Head of caudate nucleus (tissue), 42 donors: ENCODE results near the gene ST7.
"Not testable (repeated sequence)": the region's sequence is repeated elsewhere in the genome, so short reads cannot be mapped to it uniquely, and the experiment has no call there.

Source experiments
- DNase-seq, 42 donors: peaks; one replicate each; pipeline versions ENCODE4 v3.0.0 to v3.0.0-alpha.2; 2020 to 2021; ENCODE audit warnings: mixed read lengths in 7 of 42
- intact Hi-C: fragments of 100-400 bp; cut with DNase I; formaldehyde crosslinking; loops from one replicate; pipeline ENCODE4 v1.15.0; 2022

ST7 gene, protein sequence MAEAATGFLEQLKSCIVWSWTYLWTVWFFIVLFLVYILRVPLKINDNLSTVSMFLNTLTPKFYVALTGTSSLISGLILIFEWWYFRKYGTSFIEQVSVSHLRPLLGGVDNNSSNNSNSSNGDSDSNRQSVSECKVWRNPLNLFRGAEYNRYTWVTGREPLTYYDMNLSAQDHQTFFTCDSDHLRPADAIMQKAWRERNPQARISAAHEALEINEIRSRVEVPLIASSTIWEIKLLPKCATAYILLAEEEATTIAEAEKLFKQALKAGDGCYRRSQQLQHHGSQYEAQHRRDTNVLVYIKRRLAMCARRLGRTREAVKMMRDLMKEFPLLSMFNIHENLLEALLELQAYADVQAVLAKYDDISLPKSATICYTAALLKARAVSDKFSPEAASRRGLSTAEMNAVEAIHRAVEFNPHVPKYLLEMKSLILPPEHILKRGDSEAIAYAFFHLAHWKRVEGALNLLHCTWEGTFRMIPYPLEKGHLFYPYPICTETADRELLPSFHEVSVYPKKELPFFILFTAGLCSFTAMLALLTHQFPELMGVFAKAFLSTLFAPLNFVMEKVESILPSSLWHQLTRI

DNA sequence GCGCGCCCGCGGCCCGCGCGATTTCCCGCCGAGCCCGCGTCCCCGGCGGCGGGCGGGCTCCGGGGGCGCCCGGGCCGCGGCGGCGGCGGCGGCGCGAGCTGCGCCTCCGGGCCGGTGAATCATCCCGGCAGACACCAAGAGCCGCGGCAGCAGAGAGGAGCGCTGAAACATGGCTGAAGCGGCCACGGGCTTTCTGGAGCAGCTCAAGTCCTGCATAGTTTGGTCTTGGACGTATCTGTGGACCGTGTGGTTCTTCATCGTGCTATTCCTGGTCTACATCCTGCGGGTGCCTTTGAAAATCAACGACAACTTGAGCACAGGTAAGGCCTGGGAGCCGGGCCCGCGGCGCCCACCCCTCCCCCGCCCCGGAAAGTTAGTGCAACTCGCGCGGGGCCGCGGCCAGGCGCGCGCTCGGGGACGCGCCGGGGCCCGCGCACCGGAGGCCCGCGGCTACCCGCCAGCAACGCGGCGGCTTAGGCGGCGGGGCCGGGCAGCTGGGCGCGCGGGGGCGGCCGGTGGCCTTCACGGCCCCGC lies at the start of gene ST7:
TSS of gene ST7 (plus strand) at position 130 of the 534 bp plus-strand sequence. CDS start at position 170, 40 bp downstream.
- peak in 41 of 42 donors; percentile 17 to 78 (median 60) for DNase-seq
- intact Hi-C loops = loop anchor here (10.0 kb wide), 1 partner anchor 89 kb away; the partner anchor contains the start of gene CAPZA2

DNA sequence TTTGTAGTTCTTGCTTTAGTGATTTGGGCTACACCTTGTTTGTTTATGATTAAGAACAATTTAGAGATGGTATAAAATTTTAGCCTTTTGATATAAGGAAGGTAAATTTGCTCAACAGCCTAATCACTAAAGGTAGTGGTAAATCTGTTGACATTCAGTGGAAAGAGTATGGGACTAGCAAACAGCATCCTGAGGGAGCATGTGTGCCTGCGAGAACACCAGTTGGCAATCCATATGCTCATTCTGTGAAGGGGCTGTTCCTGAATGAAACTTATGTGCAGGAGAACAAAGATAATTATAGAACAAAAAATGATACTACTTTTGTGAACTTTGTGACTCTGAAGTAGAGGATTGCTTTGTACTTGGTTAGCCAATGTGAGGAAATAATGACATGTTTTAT lies 46.9 kb upstream of the ST7 start:
- intact Hi-C loops = no loop called here

DNA sequence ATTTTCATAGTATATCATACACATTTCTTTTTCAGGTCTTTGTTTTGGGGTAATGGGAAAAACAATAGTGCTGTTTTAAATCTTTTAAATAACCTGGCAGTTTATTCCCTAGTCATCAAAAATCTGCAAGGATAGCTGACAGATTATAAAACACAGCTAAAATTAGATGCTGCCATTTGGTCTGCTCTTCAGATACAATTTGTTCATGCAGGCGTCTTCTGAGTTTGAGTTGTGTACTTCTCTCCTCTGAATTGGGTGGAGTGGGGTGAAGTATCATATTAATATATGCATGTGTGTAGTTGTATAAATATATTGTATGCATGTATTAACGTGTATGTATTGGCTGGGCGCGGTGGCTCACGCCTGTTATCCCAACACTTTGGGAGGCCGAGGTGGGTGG lies 42.9 kb upstream of the ST7 start:
- intact Hi-C loops = no loop called here
- no peak for DNase-seq

More for the DNA sequence above, 46.9 kb upstream of the ST7 start:
- no peak for DNase-seq

DNA sequence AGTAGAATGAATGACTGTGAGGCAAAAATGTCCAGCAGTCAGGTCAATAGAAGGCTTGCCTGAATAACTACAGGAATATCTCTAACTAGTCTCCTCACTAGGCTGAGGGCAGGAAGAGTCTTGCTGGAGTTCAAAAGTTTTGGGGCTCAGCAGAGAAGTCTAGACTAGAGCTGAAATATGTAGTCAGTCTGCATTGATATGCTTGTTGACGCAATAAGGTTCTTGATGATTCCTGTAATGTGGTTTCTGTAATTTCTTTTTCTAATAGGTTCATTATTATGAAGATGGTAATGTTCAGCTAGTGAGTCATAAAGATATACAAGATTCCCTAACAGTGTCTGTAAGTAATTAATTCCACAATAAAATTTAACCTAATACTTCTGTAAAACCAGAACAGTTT lies 41.5 kb upstream of the ST7 start:
- intact Hi-C loops = no loop called here
- DNase-seq = no peak

DNA sequence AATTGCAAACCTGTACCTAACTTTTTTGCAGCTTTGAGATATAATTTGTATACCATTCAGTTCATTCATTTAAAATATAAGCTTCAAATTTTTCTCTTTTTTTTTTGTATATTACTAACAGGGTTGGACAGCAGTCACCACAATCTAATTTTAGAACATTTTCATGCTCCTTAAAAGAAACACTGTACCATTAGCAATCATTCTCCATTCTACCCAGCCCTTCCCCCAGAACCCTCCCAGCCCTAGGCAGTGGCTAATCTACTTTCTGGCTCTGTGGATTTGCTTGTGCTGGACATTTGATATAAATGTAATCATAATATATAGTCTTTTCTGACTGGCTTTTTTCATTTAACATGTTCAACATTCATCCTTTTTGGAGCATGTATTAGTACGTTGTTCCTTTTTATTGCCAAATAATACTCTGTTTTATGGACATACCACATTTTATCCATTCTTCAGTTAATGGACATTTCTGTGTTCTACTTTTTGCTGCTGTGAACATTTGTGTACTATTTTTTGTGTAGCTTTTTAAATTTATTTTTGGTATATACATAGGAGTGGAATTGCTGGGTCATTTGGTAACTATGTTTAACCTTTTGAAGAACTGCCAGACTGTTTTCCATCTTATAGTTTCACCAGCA lies 40.9 kb upstream of the ST7 start:
- no peak for DNase-seq
- intact Hi-C loops = no loop called here

DNA sequence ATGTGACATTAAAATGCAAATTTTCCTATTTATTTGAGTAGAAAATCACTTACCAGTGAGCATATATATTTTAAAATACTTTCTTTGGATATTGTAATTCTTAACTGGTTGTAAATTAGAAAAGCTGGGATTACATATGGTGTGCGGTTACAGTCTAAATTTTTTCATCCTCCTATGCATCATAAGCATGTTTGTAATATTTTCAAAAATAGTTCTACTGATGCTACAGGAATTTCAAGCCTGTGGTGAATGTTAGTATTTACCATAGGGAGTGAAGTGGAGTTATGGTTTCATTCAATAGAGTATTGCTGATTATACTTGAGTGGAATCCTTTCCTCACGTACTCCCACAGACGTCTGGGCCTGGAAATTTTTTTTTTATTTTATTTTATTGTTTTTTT lies 34.6 kb upstream of the ST7 start:
- DNase-seq = no peak
- intact Hi-C loops = no loop called here

DNA sequence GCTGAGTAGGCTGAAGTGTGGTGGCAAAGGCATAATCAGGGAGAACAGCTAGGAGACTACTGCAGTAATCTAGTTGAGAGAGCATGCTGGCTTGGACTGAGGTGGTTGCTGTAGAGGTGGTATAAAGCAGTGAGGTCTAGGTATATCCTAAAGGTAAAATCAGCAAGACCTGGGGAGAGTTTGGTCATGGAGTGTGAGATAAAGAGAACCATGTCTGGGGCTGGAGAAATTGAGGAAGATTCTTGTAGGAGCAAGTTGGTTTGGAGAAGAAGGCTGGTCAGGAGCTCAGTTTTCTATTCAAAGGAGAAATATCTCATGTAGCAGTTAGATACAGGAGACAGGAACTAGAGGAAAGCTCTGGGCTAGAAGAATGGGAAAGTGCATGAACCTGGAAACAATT lies 32.9 kb upstream of the ST7 start:
- intact Hi-C loops = no loop called here

DNA sequence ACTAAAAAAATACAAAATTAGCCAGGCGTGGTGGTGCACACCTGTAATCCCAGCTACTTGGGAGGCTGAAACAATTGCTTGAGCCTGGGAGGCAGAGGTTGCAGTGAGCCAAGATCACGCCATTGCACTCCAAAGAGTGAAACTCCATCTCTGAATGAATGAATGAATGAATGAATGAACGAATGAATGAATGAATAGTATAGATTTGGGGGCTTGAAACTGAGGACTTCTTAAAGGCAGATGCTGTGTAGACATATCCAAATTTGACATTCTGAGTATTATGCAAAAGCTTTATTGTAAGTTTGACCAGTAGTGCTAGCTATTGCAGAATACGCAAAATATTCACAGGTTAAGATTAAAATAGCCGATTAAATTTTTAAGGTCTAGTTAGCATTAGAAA lies 30.8 kb upstream of the ST7 start:
- DNase-seq = no peak
- intact Hi-C loops = no loop called here

More for the DNA sequence above, 32.9 kb upstream of the ST7 start:
- no peak for DNase-seq

DNA sequence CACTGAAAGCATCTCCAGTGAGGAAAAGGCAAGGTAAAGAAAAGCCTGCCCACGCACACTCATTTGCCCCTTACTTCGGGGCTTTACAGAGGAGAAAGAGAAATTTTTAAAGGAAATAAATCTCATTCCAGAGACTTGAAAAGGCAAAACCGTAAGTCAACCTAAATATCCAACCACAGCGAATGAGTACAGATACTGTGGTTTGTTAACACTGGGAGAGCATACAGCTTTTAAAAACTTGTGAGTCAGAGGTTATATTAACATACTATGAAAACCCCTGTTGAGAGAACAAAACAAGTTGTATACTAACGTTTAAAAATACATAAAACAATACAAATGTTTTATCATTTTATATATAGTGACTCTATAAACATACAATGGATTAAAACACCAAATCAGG lies 28.6 kb upstream of the ST7 start:
- intact Hi-C loops = no loop called here
- DNase-seq = no peak

DNA sequence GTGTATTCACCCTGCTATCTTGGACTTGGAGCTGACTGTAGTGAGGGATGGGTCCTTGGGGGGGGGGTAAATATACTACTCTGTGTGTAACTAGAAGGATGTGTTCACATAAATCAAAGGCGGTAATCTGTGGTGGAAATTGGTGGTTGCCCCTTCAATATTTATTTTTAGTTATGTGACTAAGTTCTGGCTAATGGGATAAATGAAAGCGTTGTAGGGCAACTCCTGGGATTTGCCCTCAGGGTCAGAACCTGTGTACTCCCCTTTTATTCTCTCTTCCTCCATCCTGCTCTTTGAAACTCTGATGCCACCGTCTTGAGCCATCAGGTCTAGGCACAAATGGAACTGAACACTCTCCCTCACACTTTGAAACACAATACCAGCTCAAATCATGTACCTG lies 24.3 kb upstream of the ST7 start:
- intact Hi-C loops = no loop called here
- no peak for DNase-seq

DNA sequence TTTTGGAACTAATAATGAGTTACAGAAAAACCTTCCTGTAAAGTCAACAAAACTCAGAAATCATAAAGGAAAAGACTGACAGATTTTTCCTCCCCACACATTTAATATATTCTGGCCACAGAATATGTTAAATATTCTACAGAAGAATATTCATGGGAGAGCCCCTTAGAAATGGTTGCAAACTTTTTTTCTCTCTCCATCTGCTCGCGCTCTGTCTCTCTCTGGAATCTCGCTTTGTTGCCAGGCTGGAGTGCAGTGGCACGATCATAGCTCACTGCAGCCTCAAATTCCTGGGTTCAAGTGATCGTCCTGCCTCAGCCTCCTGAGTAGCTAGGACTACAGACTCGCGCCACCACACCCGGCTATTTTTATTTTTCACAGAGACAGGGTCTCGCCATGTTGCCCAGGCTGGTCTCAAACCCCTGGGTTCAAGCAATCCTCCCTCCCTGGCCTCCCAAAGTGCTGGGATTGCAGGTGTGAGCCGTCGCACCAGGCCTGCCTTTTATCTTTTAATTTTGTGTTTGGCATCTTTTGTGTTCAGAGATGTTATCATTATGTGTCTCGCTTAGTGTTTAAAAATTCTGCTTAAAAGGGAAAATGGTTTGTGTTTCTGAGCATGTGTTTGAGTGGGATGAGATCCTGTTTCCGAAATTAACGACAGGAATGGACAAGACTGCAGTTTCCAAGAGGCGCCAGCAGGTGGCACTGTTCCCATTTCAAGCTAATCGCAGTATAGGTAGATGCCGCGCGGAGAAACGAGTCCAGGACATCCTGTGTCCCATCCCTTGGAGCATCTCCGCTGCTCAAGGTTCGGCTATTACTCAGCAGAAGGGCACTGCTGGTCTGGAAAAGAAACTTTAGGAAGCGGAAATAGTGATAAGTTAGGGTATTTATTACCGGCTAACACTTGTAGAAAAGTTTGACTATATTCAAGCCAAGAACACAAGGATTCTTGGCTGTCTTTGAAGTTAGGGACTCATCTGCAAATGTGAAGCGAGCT lies 23.1 kb upstream of the ST7 start:
- peak; percentile 68 to 95 (median 88) for DNase-seq
- intact Hi-C loops = no loop called here

DNA sequence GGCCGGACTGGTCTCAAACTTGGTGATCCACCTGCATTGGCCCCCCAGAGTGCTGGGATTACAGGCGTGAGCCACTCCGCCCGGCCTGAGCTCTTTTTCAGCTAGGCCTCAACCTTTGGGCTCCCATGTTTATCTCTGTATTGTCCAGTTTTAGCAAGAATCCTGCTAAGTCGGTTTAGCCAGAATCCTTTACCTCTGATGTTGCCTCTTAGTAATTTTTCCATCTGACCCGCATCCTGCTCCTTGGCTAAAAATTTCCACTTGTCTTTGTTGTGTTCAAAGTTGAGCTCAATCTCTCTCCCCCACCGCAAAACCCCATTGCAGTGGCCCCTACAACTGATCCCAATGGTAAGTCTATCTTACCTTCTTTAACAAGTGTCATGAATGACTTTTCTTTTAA lies 20.7 kb upstream of the ST7 start:
- DNase-seq = no peak
- intact Hi-C loops = no loop called here

DNA sequence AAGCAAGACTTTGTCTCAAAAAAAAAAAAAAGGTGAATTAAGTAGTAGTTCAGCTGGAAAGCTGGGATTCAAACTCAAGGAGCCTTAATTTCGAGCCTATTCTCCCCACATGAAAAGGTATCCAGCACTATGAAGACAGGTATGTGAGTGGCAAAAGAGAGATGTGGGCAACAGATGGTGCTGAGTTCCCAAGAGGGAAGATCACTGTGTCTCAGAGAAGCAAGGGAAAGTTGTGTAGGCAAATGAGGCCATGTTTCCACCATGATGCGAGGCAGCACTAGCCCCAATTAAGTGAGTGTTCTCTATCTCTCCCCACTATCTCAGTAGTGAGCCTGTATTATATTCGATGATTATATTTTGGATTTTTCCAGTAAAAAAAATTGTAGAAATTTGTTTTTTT lies 19.8 kb upstream of the ST7 start:
- intact Hi-C loops = no loop called here
- DNase-seq = no peak

DNA sequence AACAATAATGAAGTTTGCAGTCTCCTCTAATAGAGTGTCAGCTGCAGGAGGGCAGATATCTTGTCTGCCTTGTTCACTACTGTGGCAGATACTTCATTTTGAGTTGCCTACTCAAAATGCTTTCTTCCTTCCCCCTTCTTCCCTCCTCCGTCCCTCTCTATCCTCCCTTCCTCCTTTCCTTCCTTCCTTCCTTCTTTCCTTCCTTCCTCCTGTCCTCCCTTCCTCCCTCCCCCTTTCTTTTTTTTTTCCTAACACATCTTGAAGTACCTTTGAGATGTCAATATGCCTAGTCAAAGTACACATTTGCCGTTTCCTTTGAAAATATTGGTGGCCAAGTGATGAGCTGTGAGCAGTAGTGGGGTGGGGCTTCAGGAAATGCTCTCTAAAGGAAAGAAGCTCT lies 18.7 kb upstream of the ST7 start:
- no peak for DNase-seq
- intact Hi-C loops = no loop called here

DNA sequence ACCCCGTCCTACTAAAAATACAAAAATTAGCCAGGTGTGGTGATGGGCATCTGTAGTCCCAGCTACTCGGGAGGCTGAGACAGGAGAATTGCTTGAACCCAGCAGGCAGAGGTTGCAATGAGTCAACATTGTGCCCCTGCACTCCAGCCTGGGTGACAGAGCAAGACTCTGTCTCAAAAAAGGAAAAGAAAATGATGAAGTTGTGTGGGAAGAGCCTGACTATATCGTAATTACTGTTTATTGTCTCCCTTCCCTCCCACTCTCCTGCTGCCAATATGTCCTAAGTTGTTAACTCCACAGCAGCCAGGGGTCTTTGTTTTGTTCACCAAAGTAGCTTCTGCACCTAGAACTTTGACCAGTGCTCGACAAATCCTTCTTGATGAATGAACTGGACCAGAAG lies 16.5 kb upstream of the ST7 start:
- DNase-seq, intact Hi-C loops: not testable (repeated sequence)

DNA sequence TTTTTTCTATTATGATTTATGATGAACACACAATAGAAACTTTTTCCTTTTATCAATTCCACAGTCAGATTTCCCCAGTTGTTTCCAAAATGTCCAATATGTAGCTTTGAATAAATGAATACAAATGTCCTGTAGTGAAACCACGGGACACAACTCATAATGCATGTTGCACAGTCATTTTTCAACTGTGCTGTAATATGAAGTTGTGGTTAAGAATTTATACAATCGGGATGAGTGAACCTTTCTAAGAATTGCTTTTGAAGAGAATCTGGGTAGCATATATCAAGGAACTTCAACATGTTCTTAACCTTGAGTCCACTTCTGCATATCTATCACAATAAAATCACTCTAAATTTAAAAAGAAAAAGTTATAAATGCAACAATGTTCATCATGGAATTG lies 14.6 kb upstream of the ST7 start:
- intact Hi-C loops = no loop called here
- DNase-seq = no peak

DNA sequence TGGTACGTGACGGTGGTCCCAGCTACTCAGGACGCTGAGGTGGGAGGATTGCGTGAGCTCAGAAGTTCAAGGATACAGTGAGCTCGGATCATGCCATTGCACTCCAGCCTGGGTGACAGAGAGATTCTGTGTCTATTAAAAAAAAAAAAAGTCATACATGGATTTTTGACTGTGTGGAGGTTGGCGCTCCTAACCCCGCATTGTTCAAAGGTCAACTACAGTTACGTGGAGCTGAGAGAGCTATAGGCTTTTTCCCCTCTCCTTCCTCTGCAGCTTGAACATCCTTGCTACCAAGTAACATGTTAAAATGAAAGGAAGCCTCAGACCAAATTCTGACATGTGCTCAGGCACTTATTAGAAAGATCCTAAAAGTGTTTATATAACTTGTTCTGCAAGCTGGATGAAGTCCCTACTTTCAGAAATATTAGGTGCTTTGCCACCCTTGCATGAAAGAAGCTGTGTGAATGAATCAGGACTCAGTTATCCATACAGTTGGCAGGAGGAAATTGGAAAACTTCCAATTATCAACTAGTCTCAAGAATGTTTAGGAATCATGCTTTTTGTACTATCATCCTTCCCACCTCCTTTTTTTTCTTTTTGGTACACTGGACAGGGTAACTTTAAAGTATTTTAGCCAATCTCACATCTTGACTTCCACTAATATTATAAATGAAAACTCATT lies 12.5 kb upstream of the ST7 start:
- intact Hi-C loops = no loop called here
- DNase-seq = no peak

DNA sequence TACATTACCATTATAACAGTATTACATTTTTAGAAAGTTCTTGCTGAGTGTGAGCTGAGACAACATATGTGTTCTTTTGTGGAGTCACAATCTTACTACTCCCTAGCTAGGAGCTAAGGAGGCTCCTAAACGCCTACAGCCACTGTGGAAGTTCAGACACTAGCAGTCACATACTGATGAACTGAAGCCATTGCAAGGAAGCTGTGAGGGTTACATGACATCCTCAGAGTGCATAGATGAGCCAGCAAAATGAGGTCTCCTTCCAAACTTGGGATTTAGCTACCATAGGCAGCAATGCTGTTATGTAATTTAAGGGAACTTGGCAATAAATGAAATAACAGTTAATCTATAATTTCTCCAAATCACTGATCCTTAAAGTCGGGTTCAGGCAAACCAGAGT lies 10.8 kb upstream of the ST7 start:
- intact Hi-C loops = no loop called here
- no peak for DNase-seq
